ENCODE measurements around the gene CST5.

CST5 gene

DNA sequence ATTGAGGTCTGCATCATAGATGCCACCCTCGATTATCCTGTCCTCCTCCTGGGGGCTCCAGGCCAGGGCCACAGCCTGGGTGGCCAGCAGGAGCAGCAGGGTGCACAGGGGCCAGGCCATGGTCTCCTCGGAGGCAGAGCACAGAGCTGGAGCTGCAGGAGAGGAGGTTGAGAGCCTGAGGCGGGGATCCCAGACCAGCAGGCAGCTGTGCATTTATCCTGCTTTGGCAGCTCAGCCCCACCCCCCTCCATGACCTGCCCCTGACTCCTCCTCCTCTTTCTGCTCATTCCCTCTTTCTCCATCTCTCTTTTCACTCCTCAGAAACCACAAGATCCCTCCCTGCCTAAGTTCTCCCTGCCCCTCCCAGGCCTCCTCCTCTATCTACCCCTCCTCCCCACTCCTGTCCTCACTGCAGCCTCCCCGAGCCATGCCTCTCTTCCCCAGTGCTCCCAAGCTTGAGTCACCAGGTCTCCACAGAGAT, 53.0 kb downstream of the CST5 start, which contains the start of gene CST2:
CST2 (minus strand) TSS at position 189 of the 481 bp plus-strand sequence; CDS start at position 120, 69 bp downstream.
- Mint-ChIP-seq H3K4me3 (no peak within 1 kb of the TSS), H3K4me1 (no peaks in the 10 kb centered on the region), H3K27ac (no peak within 1 kb of the TSS), H3K9me3 (no peaks in the 10 kb centered on the region), H3K36me3 (no peaks in the 10 kb centered on the region), H3K27me3 (peaks cover under 1% of the 10 kb centered on the region)

Data from activated naive CD4-positive, alpha-beta T cell treated with anti-CD3 and anti-CD28 coated beads, Interleukin-2, amount 50 U/mL, for 24 hours (primary cell).